Type B pancreatic cell (in vitro differentiated cells): Measurements from ENCODE around the gene ZNF778. TPM values are rescaled to one million over a fixed set of nuclear protein-coding genes. Genes with fewer than 3 reads are reported as not detected.
"Not testable (repeated sequence)": the region's sequence is repeated elsewhere in the genome, so short reads cannot be mapped to it uniquely, and the experiment has no call there.

Experiments
- DNase-seq: peaks from one replicate; pipeline ENCODE4 v3.0.0; 2021; ENCODE audit warnings: mixed read lengths; ENCODE audit not compliant: unreplicated experiment; ENCODE audit errors: extremely low spot score
- H3K27ac Mint-ChIP-seq: 2 replicates; pipeline ENCODE4 v1.8.0; 2021; ENCODE audit warnings: mild to moderate bottlenecking, mixed read lengths
- H3K27me3 Mint-ChIP-seq: 2 replicates; pipeline ENCODE4 v1.8.0; 2021; ENCODE audit warnings: mixed read lengths
- H3K36me3 Mint-ChIP-seq: 2 replicates; pipeline ENCODE4 v1.8.0; 2021; ENCODE audit warnings: mixed read lengths
- H3K4me1 Mint-ChIP-seq: one replicate; pipeline ENCODE4 v1.8.0; 2021; ENCODE audit warnings: mixed read lengths; ENCODE audit not compliant: unreplicated experiment
- H3K4me3 Mint-ChIP-seq: 2 replicates; pipeline ENCODE4 v1.8.0; 2021; ENCODE audit warnings: mild to moderate bottlenecking, mixed read lengths
- H3K9me3 Mint-ChIP-seq: 2 replicates; pipeline ENCODE4 v1.8.0; 2021; ENCODE audit warnings: mixed read lengths
- CTCF ChIP-seq: fragments of 200-600 bp; sonication (generic); conservative IDR thresholded peaks from 2 replicates; pipeline ENCODE4 v1.5.0; 2021; ENCODE audit warnings: antibody characterized with exemption, mild to moderate bottlenecking
- total RNA-seq: library from RNA; stranded (reverse); gene quantifications from 2 replicates; pipeline ENCODE4 v1.2.1, GENCODE V29; 2021; ENCODE audit warnings: low replicate concordance

ZNF778 gene
- total RNA-seq, 1 donor from 2014 or later = 14.4 TPM

- no peaks in the 10 kb centered on the region for H3K9me3 Mint-ChIP-seq
- peak overlapping the region; percentile 61 for H3K27ac Mint-ChIP-seq
- peaks cover 10% of the 10 kb centered on the region for H3K27me3 Mint-ChIP-seq
- DNase-seq = no peak
- H3K4me1 Mint-ChIP-seq = peaks cover 4% of the 10 kb centered on the region
- no peak for TF ChIP-seq CTCF
- H3K4me3 Mint-ChIP-seq = peak overlapping the region; percentile 40
- H3K36me3 Mint-ChIP-seq = peaks cover 4% of the 10 kb centered on the region
Measured at GRCh38 chr16:89261691-89262563, 44.4 kb downstream of the ZNF778 start.

DNA sequence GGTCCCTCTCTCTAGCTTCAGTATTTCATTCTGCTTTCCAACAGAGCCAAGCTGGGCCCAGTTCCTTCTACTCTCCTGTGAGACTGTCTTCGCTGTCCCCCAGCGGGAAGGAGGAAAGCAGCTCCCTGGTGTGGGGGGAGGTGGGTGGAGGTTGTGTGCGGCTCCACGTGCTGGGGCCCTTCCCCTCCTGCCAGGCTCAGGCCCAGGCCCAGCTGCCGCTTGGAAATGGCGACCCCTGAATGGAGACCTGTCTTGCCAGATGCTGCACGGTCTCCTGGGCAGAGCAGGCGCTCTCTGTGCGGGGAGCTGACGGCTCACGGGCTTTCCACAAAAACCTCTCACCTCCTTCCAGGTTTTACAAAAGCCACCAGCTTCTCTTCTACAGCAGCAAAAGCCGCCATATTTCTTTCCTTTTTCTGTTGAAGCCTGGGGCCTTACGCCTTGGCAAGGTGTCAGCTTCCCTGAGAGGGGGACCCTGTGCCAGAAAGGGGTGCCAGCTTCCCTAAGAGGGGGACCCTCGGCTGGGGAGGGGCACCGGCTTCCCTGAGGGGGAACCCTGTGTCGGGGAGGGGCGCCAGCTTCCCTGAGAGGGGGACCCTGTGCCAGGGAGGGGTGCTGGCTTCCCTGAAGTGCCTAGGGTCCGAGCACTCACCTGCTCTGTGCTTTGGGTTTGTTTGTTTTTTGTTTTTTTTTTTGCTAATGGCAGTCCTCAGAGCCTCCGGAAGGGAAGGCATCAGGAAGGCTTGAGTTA, 47.5 kb downstream of the ZNF778 start:
- DNase-seq = no peak
- H3K9me3 Mint-ChIP-seq = no peaks in the 10 kb centered on the region
- no peak overlapping the region for H3K27ac Mint-ChIP-seq
- H3K4me3 Mint-ChIP-seq = no peak overlapping the region
- H3K4me1 Mint-ChIP-seq = peaks cover 4% of the 10 kb centered on the region
- peaks cover 6% of the 10 kb centered on the region for H3K36me3 Mint-ChIP-seq
- TF ChIP-seq CTCF = no peak
- H3K27me3 Mint-ChIP-seq = peaks cover 2% of the 10 kb centered on the region

DNA sequence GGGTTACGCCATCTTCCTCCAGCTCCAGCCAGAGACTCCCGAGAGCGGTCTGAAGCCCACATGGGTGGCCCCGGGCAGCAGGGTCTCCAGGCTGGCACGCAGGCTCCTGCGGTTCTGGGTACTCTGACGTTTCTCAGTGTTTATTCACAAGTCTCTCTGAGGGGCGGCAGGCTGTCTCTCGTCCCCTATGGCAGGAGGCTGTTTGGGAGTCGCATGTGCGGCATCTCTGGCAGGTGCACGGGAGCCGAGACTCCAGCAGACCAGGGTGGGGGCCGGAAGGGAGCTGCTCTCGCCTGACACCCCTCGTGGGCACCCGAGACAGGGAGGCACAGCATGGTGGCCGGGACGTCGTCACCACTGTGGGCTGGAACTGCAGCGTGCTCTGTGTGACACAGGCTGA, 48.1 kb downstream of the ZNF778 start:
- Mint-ChIP-seq H3K9me3 (no peaks in the 10 kb centered on the region), H3K27me3 (peaks cover 2% of the 10 kb centered on the region), H3K4me1 (peaks cover 4% of the 10 kb centered on the region), H3K36me3 (peaks cover 6% of the 10 kb centered on the region), H3K4me3 (no peak overlapping the region), H3K27ac (no peak overlapping the region)
- no peak for TF ChIP-seq CTCF
- DNase-seq = no peak

DNA sequence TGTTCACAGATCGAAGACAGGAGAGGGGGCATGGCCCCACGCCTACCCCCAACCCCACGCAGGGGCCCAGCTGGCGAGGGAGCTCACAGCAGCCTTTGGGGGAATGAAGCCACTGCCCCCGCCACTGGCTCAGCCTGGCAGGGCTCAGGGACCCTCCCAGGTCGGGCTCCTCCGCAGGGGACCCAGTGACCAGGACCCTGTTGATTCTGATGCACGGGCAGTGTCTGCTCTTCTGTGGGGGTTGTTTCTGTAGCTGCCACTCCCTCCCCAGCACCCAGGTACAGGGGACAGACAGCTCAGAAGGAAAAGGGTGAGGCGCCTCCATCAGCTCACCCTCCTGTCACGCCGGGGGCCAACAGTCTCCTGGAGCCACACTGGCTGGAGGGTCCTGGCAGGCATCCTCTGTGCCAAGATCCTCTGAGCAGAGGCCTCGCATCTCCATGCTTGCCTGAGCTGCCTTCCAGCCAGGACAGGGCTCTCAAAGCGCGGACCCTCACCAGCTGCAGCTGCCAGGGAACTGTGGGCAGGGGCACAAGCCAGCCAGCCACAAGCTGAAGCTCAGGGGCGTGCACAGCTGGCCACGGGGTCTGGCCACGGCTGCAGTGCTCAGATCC, 49.1 kb downstream of the ZNF778 start:
- no peak overlapping the region for H3K4me3 Mint-ChIP-seq
- no peaks in the 10 kb centered on the region for H3K9me3 Mint-ChIP-seq
- peaks cover under 1% of the 10 kb centered on the region for H3K27me3 Mint-ChIP-seq
- no peak overlapping the region for H3K27ac Mint-ChIP-seq
- peaks cover 9% of the 10 kb centered on the region for H3K36me3 Mint-ChIP-seq
- no peak for TF ChIP-seq CTCF
- peaks cover under 1% of the 10 kb centered on the region for H3K4me1 Mint-ChIP-seq
- DNase-seq = no peak

- DNase-seq, H3K9me3 Mint-ChIP-seq, H3K4me1 Mint-ChIP-seq, H3K27ac Mint-ChIP-seq, H3K4me3 Mint-ChIP-seq, H3K27me3 Mint-ChIP-seq: not testable (repeated sequence)
- peaks cover 17% of the 10 kb centered on the region for H3K36me3 Mint-ChIP-seq
Measured at GRCh38 chr16:89267746-89268145, 50.2 kb downstream of the ZNF778 start.
